VCaP (cell line): ENCODE measurements around the gene DOCK3.

Experiments
- H3K27ac ChIP-seq: fragments of 450-650 bp; 2 replicates; pipeline ENCODE4 v1.5.1; 2017
- TF ChIP-seq, protein P1 (sequence below): fragments of 450-650 bp; conservative IDR thresholded peaks from 2 replicates; pipeline ENCODE4 v1.5.1; 2017; ENCODE audit warnings: mild to moderate bottlenecking, moderate library complexity

DOCK3 gene, protein sequence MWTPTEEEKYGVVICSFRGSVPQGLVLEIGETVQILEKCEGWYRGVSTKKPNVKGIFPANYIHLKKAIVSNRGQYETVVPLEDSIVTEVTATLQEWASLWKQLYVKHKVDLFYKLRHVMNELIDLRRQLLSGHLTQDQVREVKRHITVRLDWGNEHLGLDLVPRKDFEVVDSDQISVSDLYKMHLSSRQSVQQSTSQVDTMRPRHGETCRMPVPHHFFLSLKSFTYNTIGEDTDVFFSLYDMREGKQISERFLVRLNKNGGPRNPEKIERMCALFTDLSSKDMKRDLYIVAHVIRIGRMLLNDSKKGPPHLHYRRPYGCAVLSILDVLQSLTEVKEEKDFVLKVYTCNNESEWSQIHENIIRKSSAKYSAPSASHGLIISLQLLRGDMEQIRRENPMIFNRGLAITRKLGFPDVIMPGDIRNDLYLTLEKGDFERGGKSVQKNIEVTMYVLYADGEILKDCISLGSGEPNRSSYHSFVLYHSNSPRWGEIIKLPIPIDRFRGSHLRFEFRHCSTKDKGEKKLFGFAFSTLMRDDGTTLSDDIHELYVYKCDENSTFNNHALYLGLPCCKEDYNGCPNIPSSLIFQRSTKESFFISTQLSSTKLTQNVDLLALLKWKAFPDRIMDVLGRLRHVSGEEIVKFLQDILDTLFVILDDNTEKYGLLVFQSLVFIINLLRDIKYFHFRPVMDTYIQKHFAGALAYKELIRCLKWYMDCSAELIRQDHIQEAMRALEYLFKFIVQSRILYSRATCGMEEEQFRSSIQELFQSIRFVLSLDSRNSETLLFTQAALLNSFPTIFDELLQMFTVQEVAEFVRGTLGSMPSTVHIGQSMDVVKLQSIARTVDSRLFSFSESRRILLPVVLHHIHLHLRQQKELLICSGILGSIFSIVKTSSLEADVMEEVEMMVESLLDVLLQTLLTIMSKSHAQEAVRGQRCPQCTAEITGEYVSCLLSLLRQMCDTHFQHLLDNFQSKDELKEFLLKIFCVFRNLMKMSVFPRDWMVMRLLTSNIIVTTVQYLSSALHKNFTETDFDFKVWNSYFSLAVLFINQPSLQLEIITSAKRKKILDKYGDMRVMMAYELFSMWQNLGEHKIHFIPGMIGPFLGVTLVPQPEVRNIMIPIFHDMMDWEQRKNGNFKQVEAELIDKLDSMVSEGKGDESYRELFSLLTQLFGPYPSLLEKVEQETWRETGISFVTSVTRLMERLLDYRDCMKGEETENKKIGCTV (N-terminal part only)

DNA sequence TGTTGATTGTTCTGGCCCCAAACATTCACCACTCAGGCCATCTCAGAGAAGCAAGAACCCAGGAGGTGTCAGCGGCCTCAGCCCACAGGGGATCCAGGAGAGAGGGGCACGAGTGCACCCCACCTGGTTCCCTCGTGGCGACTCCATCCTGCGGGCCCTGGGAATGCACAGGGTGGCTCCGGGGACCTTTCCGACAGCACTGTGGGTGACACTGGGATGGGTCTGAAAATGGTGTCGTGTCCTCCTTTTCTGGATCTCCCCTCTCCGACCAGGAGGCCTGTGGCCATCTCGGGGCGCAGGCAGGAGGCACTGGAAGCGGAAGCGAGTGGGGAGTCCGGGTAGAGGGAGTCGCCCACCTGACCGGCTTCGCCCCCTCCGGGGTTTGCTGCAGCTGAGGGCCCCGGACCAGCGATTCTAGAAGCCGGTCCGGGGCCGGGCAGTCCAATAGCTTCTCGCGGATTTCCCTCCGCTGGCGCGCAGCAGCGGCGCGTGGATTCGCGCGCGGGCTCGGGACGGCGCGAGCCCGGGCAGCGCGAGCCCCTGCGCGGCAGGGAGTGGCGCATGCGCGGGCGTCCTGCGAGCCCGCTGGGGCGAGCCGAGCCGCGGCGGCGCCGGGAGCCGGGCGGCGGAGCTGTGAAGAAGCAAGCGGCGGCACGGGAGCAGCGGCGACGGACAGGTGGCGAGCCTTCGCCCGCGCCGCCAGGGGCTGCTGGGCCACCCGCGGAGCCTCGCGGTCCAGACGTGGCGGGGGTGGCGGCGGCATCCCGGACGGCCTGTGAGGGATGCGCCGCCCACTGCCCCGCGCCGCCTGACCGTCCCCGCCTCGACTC is at the start of gene DOCK3:
DOCK3 (plus strand) TSS at position 579 of the 830 bp plus-strand sequence. CDS start 337 bp downstream, outside the sequence.
- H3K27ac ChIP-seq = peak within 1 kb of the TSS; percentile 19; the same call in 1 of the 2 replicates
- TF ChIP-seq, protein P1, sequence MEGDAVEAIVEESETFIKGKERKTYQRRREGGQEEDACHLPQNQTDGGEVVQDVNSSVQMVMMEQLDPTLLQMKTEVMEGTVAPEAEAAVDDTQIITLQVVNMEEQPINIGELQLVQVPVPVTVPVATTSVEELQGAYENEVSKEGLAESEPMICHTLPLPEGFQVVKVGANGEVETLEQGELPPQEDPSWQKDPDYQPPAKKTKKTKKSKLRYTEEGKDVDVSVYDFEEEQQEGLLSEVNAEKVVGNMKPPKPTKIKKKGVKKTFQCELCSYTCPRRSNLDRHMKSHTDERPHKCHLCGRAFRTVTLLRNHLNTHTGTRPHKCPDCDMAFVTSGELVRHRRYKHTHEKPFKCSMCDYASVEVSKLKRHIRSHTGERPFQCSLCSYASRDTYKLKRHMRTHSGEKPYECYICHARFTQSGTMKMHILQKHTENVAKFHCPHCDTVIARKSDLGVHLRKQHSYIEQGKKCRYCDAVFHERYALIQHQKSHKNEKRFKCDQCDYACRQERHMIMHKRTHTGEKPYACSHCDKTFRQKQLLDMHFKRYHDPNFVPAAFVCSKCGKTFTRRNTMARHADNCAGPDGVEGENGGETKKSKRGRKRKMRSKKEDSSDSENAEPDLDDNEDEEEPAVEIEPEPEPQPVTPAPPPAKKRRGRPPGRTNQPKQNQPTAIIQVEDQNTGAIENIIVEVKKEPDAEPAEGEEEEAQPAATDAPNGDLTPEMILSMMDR = no peak

DNA sequence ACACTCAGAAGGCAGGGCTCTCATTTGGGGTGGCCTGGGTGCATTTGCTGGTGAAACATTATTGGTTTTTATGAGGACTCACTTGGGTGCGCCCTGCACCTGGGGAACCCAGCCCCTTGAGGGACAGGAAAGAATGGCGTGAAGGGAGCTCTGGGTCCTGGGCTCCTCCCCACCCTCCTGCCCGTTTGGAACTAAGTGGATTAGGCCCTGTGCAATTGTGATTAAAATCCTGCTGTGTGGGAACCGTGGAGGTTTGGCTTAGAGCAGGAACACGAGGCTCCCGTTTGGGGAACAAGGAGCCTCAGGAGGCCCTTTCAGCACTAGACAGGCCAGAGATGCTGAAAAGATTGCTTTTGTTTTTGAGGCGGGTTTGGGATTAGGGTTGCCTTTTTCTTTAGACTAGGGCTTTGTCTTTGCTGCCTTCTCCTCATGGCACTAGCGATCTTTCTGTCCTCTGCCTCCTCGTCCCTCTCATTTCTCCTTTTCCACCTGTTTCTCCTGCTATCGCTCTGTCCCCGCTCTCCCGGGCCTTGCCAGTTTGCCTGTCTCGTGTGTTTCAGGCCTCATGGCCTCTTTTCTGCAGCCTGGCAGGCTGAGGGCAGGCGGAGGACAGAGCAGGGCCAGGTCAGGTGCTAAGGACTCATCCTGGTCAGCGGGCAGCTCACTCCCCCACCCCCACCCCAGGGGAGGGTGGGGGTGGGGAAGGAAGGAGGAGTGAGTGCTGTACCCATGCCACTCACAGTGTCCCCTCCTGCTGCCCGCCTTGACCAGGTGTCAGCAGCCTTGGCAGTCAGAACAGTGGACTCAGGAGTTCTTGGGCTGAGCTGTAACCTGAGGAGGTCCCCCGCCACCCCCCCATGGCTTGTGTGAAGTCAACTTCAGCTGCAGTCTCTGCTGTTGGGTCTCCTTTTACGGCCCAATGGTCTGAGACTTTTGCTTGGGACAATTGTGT is 49.2 kb upstream of the DOCK3 start:
- TF ChIP-seq, protein P1 = no peak
- no peak overlapping the region for H3K27ac ChIP-seq

GRCh38 chr3:50626401-50626800 is 48.3 kb upstream of the DOCK3 start:
- TF ChIP-seq, protein P1 = no peak
- H3K27ac ChIP-seq = no peak overlapping the region

- TF ChIP-seq, protein P1 = peak; percentile 24; the same call in 1 of the 2 replicates
Observed at GRCh38 chr3:50627407-50628051, 47.2 kb upstream of the DOCK3 start.

DNA sequence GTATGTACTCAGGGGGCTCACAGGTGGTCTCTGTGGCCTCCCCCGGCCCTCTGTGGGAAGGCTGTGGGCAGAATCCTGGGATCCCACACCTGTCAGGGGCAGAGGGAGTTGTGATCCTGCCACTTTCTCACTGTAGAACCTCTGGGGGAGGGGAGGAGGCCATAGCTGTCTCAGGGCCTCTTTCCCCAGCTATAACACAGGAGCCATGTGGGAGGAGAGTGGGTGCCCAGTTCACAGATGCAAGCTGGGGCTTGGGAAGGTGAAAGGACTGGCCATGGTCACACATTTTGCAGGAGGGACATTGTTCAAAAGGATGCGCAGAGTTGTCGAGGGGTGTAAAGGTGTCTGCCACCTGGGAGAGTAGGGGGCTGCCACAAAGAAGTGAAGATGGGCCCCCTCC is 46.1 kb upstream of the DOCK3 start:
- TF ChIP-seq, protein P1 = no peak
- H3K27ac ChIP-seq = peak overlapping the region; percentile 3; the same call in 1 of the 2 replicates

More at GRCh38 chr3:50627407-50628051, 47.2 kb upstream of the DOCK3 start:
- H3K27ac ChIP-seq = peak overlapping the region; percentile 3; the same call in 1 of the 2 replicates
